ENCODE data around the gene APOLD1. TPM values are rescaled to one million over a fixed set of nuclear protein-coding genes. Genes with fewer than 3 reads are reported as not detected.

The APOLD1 gene
- total and polyA plus RNA-seq, 4 donors: 1.4 to 5.1 (median 2.6) TPM

DNA sequence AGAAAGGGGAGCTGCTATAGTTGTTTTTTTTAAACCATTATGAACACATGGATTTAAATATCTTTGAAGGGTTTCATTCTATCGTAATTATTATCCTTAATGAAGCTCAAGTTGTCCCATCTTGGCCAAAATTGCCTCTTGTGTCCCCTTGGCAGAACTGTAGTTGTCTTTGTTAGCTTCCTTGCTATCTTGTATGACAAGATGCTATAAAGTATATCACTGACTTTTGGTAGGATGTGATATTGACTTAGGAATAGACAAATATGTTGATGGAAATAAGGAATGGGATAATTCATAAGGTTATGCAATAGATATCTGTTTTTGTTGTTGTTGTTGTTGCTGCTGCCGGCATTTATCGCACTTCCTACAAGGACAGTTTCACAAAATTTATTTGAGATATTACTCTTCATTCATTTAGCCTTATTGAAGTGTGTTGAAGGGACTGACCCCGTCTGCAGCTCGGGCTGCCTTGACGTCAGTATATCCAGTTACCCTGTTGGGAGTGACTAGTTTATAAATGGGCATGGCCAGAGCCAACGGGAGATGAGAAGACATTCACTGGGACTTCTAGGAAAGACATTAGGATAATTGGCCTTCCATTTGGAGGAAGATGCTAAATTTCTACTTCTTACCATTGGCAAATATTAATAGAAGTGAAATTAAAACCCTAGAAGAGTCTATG is 26.1 kb upstream of the APOLD1 start (continued):
- TF ChIP-seq, protein P1, sequence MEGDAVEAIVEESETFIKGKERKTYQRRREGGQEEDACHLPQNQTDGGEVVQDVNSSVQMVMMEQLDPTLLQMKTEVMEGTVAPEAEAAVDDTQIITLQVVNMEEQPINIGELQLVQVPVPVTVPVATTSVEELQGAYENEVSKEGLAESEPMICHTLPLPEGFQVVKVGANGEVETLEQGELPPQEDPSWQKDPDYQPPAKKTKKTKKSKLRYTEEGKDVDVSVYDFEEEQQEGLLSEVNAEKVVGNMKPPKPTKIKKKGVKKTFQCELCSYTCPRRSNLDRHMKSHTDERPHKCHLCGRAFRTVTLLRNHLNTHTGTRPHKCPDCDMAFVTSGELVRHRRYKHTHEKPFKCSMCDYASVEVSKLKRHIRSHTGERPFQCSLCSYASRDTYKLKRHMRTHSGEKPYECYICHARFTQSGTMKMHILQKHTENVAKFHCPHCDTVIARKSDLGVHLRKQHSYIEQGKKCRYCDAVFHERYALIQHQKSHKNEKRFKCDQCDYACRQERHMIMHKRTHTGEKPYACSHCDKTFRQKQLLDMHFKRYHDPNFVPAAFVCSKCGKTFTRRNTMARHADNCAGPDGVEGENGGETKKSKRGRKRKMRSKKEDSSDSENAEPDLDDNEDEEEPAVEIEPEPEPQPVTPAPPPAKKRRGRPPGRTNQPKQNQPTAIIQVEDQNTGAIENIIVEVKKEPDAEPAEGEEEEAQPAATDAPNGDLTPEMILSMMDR (IDR thresholded peaks at IDR 0.05; ENCODE audit: low read depth, low read length, missing input control): no peak
- TF ChIP-seq, protein P2, sequence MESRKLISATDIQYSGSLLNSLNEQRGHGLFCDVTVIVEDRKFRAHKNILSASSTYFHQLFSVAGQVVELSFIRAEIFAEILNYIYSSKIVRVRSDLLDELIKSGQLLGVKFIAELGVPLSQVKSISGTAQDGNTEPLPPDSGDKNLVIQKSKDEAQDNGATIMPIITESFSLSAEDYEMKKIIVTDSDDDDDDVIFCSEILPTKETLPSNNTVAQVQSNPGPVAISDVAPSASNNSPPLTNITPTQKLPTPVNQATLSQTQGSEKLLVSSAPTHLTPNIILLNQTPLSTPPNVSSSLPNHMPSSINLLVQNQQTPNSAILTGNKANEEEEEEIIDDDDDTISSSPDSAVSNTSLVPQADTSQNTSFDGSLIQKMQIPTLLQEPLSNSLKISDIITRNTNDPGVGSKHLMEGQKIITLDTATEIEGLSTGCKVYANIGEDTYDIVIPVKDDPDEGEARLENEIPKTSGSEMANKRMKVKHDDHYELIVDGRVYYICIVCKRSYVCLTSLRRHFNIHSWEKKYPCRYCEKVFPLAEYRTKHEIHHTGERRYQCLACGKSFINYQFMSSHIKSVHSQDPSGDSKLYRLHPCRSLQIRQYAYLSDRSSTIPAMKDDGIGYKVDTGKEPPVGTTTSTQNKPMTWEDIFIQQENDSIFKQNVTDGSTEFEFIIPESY (IDR thresholded peaks at IDR 0.05): no peak
- TF ChIP-seq JUND (IDR thresholded peaks at IDR 0.05) (no peak), FOXA2 (IDR thresholded peaks at IDR 0.05) (no peak), FOXA1 (IDR thresholded peaks at IDR 0.05) (no peak), RXRA (IDR thresholded peaks at IDR 0.05) (no peak)

DNA sequence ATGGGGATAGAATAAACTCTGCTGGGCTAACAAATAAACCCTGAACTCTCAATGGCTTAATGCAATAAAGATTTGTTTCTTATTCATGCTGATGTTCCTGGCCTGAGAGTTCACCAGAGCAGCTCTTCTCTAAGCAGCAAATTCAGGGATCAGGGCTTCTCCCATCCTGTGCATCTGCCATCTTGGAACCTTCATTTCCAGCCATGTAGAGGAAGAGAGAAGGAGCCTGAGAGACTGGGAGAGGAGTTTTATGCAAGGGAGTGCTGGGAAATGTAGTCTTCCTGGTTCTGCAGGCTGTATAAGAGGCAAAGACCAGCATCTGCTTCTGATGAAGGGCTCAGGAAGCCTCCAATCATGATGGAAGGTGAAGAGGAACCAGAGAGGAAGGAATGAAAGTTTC is 20.6 kb upstream of the APOLD1 start:
- Histone ChIP-seq H3K36me3 (ENCODE audit: control insufficient read depth in 4 of 4, insufficient read depth in 3 of 4, low read depth in 1 of 4, low read length in 3 of 4) (no peaks in the 10 kb centered on the region), H3K27me3 (ENCODE audit: control insufficient read depth in 4 of 4, insufficient read depth in 4 of 4, low read length in 3 of 4) (no peaks in the 10 kb centered on the region), H3K4me1 (ENCODE audit: control insufficient read depth in 4 of 4, insufficient read depth in 4 of 4, low read length in 3 of 4) (no peaks in the 10 kb centered on the region), H3K9me3 (ENCODE audit: control insufficient read depth in 4 of 4, low read length in 3 of 4) (no peaks in the 10 kb centered on the region), H3K9ac (ENCODE audit: low read depth in 1 of 2, low read length in 2 of 2) (no peak overlapping the region), H3K27ac (ENCODE audit: low read depth in 1 of 2, low read length in 2 of 2) (no peak overlapping the region), H3K4me3 (ENCODE audit: low read depth in 1 of 3, low read length in 3 of 3) (no peak overlapping the region)
- TF ChIP-seq HNF4A (conservative IDR thresholded peaks at IDR 0.05) (no peak), EGR1 (IDR thresholded peaks at IDR 0.05; ENCODE audit: low read depth in 2 of 2) (no peak), SP1 (IDR thresholded peaks at IDR 0.05) (no peak)
- DNase-seq (ENCODE audit: low spot score): no peak

DNA sequence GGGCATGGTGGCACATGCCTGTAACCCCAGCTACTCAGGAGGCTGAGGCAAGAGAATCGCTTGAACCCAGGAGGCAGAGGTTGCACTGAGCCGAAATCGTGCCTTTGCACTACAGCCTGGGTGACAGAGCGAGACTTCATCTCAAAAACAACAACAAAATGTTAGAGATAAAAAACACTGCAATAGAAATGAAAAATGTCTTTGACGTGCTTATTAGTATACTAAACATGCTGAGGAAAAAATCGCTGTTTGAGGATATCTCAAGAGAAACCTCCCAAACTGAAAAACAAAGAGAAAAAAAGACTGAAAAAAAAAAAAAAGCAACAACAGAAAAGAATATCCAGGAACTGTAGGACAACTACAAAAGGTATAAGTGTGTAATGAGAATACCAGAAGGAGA is 15.2 kb upstream of the APOLD1 start:
- Histone ChIP-seq H3K4me3 (ENCODE audit: low read depth in 1 of 3, low read length in 3 of 3) (no peak overlapping the region), H3K4me1 (ENCODE audit: control insufficient read depth in 4 of 4, insufficient read depth in 4 of 4, low read length in 3 of 4) (no peaks in the 10 kb centered on the region), H3K9me3 (ENCODE audit: control insufficient read depth in 4 of 4, low read length in 3 of 4) (no peaks in the 10 kb centered on the region), H3K27ac (ENCODE audit: low read depth in 1 of 2, low read length in 2 of 2) (no peak overlapping the region), H3K27me3 (ENCODE audit: control insufficient read depth in 4 of 4, insufficient read depth in 4 of 4, low read length in 3 of 4) (no peaks in the 10 kb centered on the region), H3K9ac (ENCODE audit: low read depth in 1 of 2, low read length in 2 of 2) (no peak overlapping the region), H3K36me3 (ENCODE audit: control insufficient read depth in 4 of 4, insufficient read depth in 3 of 4, low read depth in 1 of 4, low read length in 3 of 4) (no peaks in the 10 kb centered on the region)
- no peak for DNase-seq (ENCODE audit: low spot score)
- 96% methylated on average over 6 of the region's 6 CpGs for WGBS
- no peak for TF ChIP-seq GABPA (IDR thresholded peaks at IDR 0.05 in 1 of 2, conservative IDR thresholded peaks at IDR 0.05 in 1 of 2)
- TF ChIP-seq YY1 (IDR thresholded peaks at IDR 0.05): no peak
- no peak for TF ChIP-seq FOXA1 (IDR thresholded peaks at IDR 0.05)
- TF ChIP-seq, protein P3, sequence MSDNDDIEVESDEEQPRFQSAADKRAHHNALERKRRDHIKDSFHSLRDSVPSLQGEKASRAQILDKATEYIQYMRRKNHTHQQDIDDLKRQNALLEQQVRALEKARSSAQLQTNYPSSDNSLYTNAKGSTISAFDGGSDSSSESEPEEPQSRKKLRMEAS (IDR thresholded peaks at IDR 0.05): no peak
- no peak for TF ChIP-seq TAF1 (conservative IDR thresholded peaks at IDR 0.05)
- no peak for TF ChIP-seq RXRA (IDR thresholded peaks at IDR 0.05)
- no peak for TF ChIP-seq HNF4A (conservative IDR thresholded peaks at IDR 0.05)
- no peak for TF ChIP-seq SP1 (IDR thresholded peaks at IDR 0.05)
- no peak for TF ChIP-seq JUND (IDR thresholded peaks at IDR 0.05)
- no peak for TF ChIP-seq HNF4G (IDR thresholded peaks at IDR 0.05)
- TF ChIP-seq FOXA2 (IDR thresholded peaks at IDR 0.05): no peak
- TF ChIP-seq, protein P4, sequence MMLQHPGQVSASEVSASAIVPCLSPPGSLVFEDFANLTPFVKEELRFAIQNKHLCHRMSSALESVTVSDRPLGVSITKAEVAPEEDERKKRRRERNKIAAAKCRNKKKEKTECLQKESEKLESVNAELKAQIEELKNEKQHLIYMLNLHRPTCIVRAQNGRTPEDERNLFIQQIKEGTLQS (IDR thresholded peaks at IDR 0.05): no peak
- TF ChIP-seq, protein P5, sequence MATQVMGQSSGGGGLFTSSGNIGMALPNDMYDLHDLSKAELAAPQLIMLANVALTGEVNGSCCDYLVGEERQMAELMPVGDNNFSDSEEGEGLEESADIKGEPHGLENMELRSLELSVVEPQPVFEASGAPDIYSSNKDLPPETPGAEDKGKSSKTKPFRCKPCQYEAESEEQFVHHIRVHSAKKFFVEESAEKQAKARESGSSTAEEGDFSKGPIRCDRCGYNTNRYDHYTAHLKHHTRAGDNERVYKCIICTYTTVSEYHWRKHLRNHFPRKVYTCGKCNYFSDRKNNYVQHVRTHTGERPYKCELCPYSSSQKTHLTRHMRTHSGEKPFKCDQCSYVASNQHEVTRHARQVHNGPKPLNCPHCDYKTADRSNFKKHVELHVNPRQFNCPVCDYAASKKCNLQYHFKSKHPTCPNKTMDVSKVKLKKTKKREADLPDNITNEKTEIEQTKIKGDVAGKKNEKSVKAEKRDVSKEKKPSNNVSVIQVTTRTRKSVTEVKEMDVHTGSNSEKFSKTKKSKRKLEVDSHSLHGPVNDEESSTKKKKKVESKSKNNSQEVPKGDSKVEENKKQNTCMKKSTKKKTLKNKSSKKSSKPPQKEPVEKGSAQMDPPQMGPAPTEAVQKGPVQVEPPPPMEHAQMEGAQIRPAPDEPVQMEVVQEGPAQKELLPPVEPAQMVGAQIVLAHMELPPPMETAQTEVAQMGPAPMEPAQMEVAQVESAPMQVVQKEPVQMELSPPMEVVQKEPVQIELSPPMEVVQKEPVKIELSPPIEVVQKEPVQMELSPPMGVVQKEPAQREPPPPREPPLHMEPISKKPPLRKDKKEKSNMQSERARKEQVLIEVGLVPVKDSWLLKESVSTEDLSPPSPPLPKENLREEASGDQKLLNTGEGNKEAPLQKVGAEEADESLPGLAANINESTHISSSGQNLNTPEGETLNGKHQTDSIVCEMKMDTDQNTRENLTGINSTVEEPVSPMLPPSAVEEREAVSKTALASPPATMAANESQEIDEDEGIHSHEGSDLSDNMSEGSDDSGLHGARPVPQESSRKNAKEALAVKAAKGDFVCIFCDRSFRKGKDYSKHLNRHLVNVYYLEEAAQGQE (IDR thresholded peaks at IDR 0.05): no peak
- TF ChIP-seq EGR1 (IDR thresholded peaks at IDR 0.05; ENCODE audit: low read depth in 2 of 2): no peak

Data from liver (tissue), 9 donors.